IMR-90 (cell line): ENCODE measurements around the gene PTCH2. TPM values are rescaled to one million over a fixed set of nuclear protein-coding genes. Genes with fewer than 3 reads are reported as not detected.

Source experiments
- ATAC-seq: fragments of 200-7000 bp; cut with Tn5 transposase; 2 replicates; pipeline ENCODE4 v1.9.1; 2020; ENCODE audit warnings: low read depth, mild to moderate bottlenecking, moderate library complexity
- BruUV-seq: library from RNA; stranded (reverse); fragments of 400-500 nt; replicated peaks from 2 replicates; lab custom pipeline; 2021; lab: Mats Ljungman, UMichigan
- CTCF ChIA-PET: fragments of 300-600 bp; formaldehyde crosslinking; extraction: SDS; loops from one replicate; lab custom pipeline; 2021; ENCODE audit warnings: antibody characterized with exemption; lab: Yijun Ruan, JAX
- POLR2A ChIA-PET: fragments of 300-600 bp; sonication (Branson Sonifier 250); formaldehyde crosslinking; loops from one replicate; lab custom pipeline; 2022; ENCODE audit warnings: antibody characterized with exemption; ENCODE audit not compliant: unreplicated experiment; lab: Charles Lee
- DNase-seq: peaks from one replicate; pipeline ENCODE4 v3.0.0; 2013
- H2AFZ ChIP-seq: replicated peaks from 2 replicates; pipeline ENCODE3; 2013; ENCODE audit warnings: low read length, mild to moderate bottlenecking; ENCODE audit not compliant: poor library complexity
- H2AK5ac ChIP-seq: 2 replicates; pipeline ENCODE4 v1.6.1; 2013; ENCODE audit warnings: low read depth, low read length, inconsistent platforms
- H2AK9ac ChIP-seq: replicated peaks from 2 replicates; pipeline ENCODE3; 2013; ENCODE audit warnings: mild to moderate bottlenecking, low read depth, low read length, moderate library complexity; ENCODE audit not compliant: poor library complexity
- H2BK120ac ChIP-seq: 2 replicates; pipeline ENCODE4 v1.6.1; 2013; ENCODE audit warnings: low read depth, low read length, inconsistent platforms
- H2BK15ac ChIP-seq: 3 replicates; pipeline ENCODE4 v1.6.1; 2013; ENCODE audit warnings: low read depth, low read length, inconsistent platforms
- H2BK20ac ChIP-seq: 2 replicates; pipeline ENCODE4 v1.6.1; 2013; ENCODE audit warnings: low read depth, mild to moderate bottlenecking, inconsistent platforms, low read length, moderate library complexity
- H2BK5ac ChIP-seq: 2 replicates; pipeline ENCODE4 v1.6.1; 2013; ENCODE audit warnings: mild to moderate bottlenecking, low read depth, low read length, inconsistent platforms; ENCODE audit not compliant: poor library complexity, severe bottlenecking
- H3K14ac ChIP-seq: replicated peaks from 2 replicates; pipeline ENCODE4 v1.6.1; 2013; ENCODE audit warnings: low read depth, low read length, inconsistent platforms
- H3K18ac ChIP-seq: 2 replicates; pipeline ENCODE4 v1.6.1; 2013; ENCODE audit warnings: low read depth, low read length, control low read depth
- H3K23ac ChIP-seq: 2 replicates; pipeline ENCODE4 v1.6.1; 2013; ENCODE audit warnings: low read depth, low read length, inconsistent platforms
- H3K27ac ChIP-seq: 2 replicates; pipeline ENCODE4 v1.5.1; 2013; ENCODE audit warnings: mild to moderate bottlenecking, control low read depth, low read length; ENCODE audit not compliant: insufficient read depth
- H3K27me3 ChIP-seq: 2 replicates; pipeline ENCODE4 v1.6.1; 2013; ENCODE audit warnings: low read length; ENCODE audit not compliant: control insufficient read depth, insufficient read depth
- H3K36me3 ChIP-seq: 2 replicates; pipeline ENCODE4 v1.6.1; 2013; ENCODE audit warnings: low read length, mixed read lengths; ENCODE audit not compliant: control insufficient read depth, insufficient read depth
- H3K4ac ChIP-seq: 2 replicates; pipeline ENCODE4 v1.6.1; 2013; ENCODE audit warnings: low read depth, low read length, inconsistent platforms
- H3K4me1 ChIP-seq: 2 replicates; pipeline ENCODE4 v1.6.1; 2013; ENCODE audit warnings: low read length, mixed read lengths; ENCODE audit not compliant: control insufficient read depth, insufficient read depth
- H3K4me2 ChIP-seq: 2 replicates; pipeline ENCODE4 v1.6.1; 2013; ENCODE audit warnings: low read depth, mild to moderate bottlenecking, control low read depth, low read length, moderate library complexity
- H3K4me3 ChIP-seq: 2 replicates; pipeline ENCODE4 v1.5.1; 2013; ENCODE audit warnings: low read depth, mild to moderate bottlenecking, control low read depth, low read length, moderate library complexity; ENCODE audit not compliant: insufficient read depth
- H3K56ac ChIP-seq: 2 replicates; pipeline ENCODE4 v1.6.1; 2013; ENCODE audit warnings: low read length, inconsistent platforms; ENCODE audit not compliant: insufficient read depth; ENCODE audit errors: extremely low read depth
- H3K79me1 ChIP-seq, 2 experiments: 2 replicates each; pipeline ENCODE4 v1.6.1; 2013; ENCODE audit warnings: low read length in 2 of 2, inconsistent platforms in 1 of 2, low read depth in 1 of 2
- H3K9ac ChIP-seq: 2 replicates; pipeline ENCODE4 v1.6.1; 2013; ENCODE audit warnings: low read depth, low read length, control low read depth
- H3K9me1 ChIP-seq: 2 replicates; pipeline ENCODE4 v1.6.1; 2013; ENCODE audit warnings: low read length, inconsistent platforms; ENCODE audit not compliant: insufficient read depth
- H3K9me3 ChIP-seq: 2 replicates; pipeline ENCODE4 v1.6.1; 2013; ENCODE audit warnings: low read length; ENCODE audit not compliant: control insufficient read depth, insufficient read depth
- H4K20me1 ChIP-seq: 2 replicates; pipeline ENCODE4 v1.6.1; 2013; ENCODE audit warnings: low read length, inconsistent platforms; ENCODE audit not compliant: insufficient read depth
- H4K5ac ChIP-seq: 2 replicates; pipeline ENCODE4 v1.6.1; 2013; ENCODE audit warnings: mild to moderate bottlenecking, low read depth, low read length, control low read depth
- H4K8ac ChIP-seq, 2 experiments: 2 replicates each; pipeline ENCODE4 v1.6.1; 2013; ENCODE audit warnings: low read depth in 2 of 2, low read length in 2 of 2, control low read depth in 1 of 2, inconsistent platforms in 1 of 2
- H4K91ac ChIP-seq: 2 replicates; pipeline ENCODE4 v1.6.1; 2013; ENCODE audit warnings: low read depth, low read length, inconsistent platforms; ENCODE audit not compliant: insufficient read depth
- BHLHE40 ChIP-seq: fragments of 150-350 bp; IDR thresholded peaks from 2 replicates; pipeline ENCODE4 v1.6.1; 2016; ENCODE audit warnings: mild to moderate bottlenecking, low read depth, low read length
- CEBPB ChIP-seq: IDR thresholded peaks from 2 replicates; pipeline ENCODE4 v1.6.1; 2012; ENCODE audit warnings: low read depth, low read length, improper control_type of control experiment
- CHD1 ChIP-seq: IDR thresholded peaks from 2 replicates; pipeline ENCODE4 v1.6.1; 2012; ENCODE audit warnings: low read depth, low read length, improper control_type of control experiment
- ELK1 ChIP-seq: fragments of 150-350 bp; IDR thresholded peaks from 2 replicates; pipeline ENCODE4 v1.6.1; 2016; ENCODE audit warnings: low read depth, mild to moderate bottlenecking, low read length, moderate library complexity, borderline replicate concordance
- FOS ChIP-seq: fragments of 150-350 bp; IDR thresholded peaks from 2 replicates; pipeline ENCODE4 v1.6.1; 2016; ENCODE audit warnings: low read depth, low read length
- MAFK ChIP-seq: IDR thresholded peaks from 2 replicates; pipeline ENCODE4 v1.6.1; 2012; ENCODE audit warnings: low read depth, low read length, improper control_type of control experiment
- MAZ ChIP-seq: IDR thresholded peaks from 2 replicates; pipeline ENCODE4 v1.6.1; 2012; ENCODE audit warnings: low read depth, mild to moderate bottlenecking, low read length, improper control_type of control experiment, moderate library complexity, borderline replicate concordance
- MXI1 ChIP-seq: IDR thresholded peaks from 2 replicates; pipeline ENCODE4 v1.6.1; 2012; ENCODE audit warnings: low read depth, mild to moderate bottlenecking, low read length, moderate library complexity, borderline replicate concordance
- NFE2L2 ChIP-seq: fragments of 150-350 bp; IDR thresholded peaks from 2 replicates; pipeline ENCODE4 v1.6.1; 2016; ENCODE audit warnings: low read depth, mild to moderate bottlenecking, low read length
- POLR2A ChIP-seq: IDR thresholded peaks from 2 replicates; pipeline ENCODE4 v1.6.1; 2012; ENCODE audit warnings: mild to moderate bottlenecking, low read depth, low read length
- RAD21 ChIP-seq: IDR thresholded peaks from 2 replicates; pipeline ENCODE4 v1.6.1; 2012; ENCODE audit warnings: low read length, improper control_type of control experiment
- RCOR1 ChIP-seq: IDR thresholded peaks from 2 replicates; pipeline ENCODE4 v1.6.1; 2012; ENCODE audit warnings: mild to moderate bottlenecking, low read length, improper control_type of control experiment; ENCODE audit not compliant: insufficient replicate concordance
- RFX5 ChIP-seq: IDR thresholded peaks from 2 replicates; pipeline ENCODE4 v1.8.0; 2012; ENCODE audit warnings: low read depth, mild to moderate bottlenecking, low read length, moderate library complexity
- SMC3 ChIP-seq: fragments of 150-350 bp; IDR thresholded peaks from 2 replicates; pipeline ENCODE4 v1.6.1; 2016; ENCODE audit warnings: low read depth, mild to moderate bottlenecking, antibody characterized with exemption, low read length, moderate library complexity
- USF2 ChIP-seq: fragments of 150-350 bp; IDR thresholded peaks from 2 replicates; pipeline ENCODE4 v1.6.1; 2017; ENCODE audit warnings: mild to moderate bottlenecking, antibody characterized with exemption, low read length, low read depth
- WGBS, 2 experiments: methylation state at CpG; one replicate each; pipeline versions ENCODE4 v1.1.5 to v1.1.7; 2013; ENCODE audit warnings: missing lambda C conversion rate in 2 of 2; ENCODE audit not compliant: insufficient read length in 1 of 2; ENCODE audit errors: extremely low coverage in 2 of 2; 5-methylcytosine and 5-hydroxymethylcytosine counted together
- dilution Hi-C: fragments of 300-500 bp; cut with HindIII; formaldehyde crosslinking; loops from one replicate; pipeline ENCODE4 v1.14.3; 2018; ENCODE audit warnings: low sequenced_read_pairs; ENCODE audit not compliant: unreplicated experiment
- in situ Hi-C: fragments of 300-500 bp; cut with MboI; formaldehyde crosslinking; loops from 3 replicates; pipeline ENCODE4 v1.14.3; 2019; ENCODE audit warnings: low sequenced_read_pairs, inconsistent platforms, mixed read lengths
- intact Hi-C: fragments of 100-400 bp; cut with micrococcal nuclease; formaldehyde crosslinking; loops from 2 replicates; pipeline ENCODE4 v1.10.0; 2022
- polyA plus RNA-seq, 3 experiments: library from polyadenylated mRNA; depleted of rRNA; stranded (reverse); fragments of >200 nt; gene quantifications; 2 replicates each; pipeline ENCODE4 v1.2.3, GENCODE V29; 2012; ENCODE audit warnings: low replicate concordance in 1 of 3
- total RNA-seq: library from RNA; depleted of rRNA; stranded (reverse); fragments of >200 nt; gene quantifications from 2 replicates; pipeline ENCODE4 v1.2.3, GENCODE V29; 2012

Gene PTCH2
- total and polyA plus RNA-seq, 2 of the 4 experiments (the other 2 are of a cell fraction) = under 0.01 to 0.56 TPM

GRCh38 chr1:44799770-44800584, 43.1 kb downstream of the PTCH2 start, which contains the start of gene PLK3:
Gene PLK3 (plus strand): TSS chr1:44800377. CDS start chr1:44800464, 87 bp downstream.
- peak within 1 kb of the TSS; percentile 93 for H3K9ac ChIP-seq
- BruUV-seq = no TSS peak
- TF ChIP-seq POLR2A = peak; percentile 99
- TF ChIP-seq MXI1 = peak; percentile 97
- TF ChIP-seq CHD1 = no peak
- TF ChIP-seq USF2 = no peak
- 0 out of 2 replicates have a peak, but pooled peaks have one; percentile 33 for TF ChIP-seq FOS
- TF ChIP-seq SMC3 = peak; percentile 66
- TF ChIP-seq RFX5 = no peak
- no peak for TF ChIP-seq NFE2L2
- peak; percentile 68 for TF ChIP-seq CEBPB
- TF ChIP-seq BHLHE40 = no peak; the same call in 1 of the 2 replicates
- peak; percentile 79; the same call in 1 of the 2 replicates for TF ChIP-seq MAZ
- no peak for TF ChIP-seq MAFK
- no peak for TF ChIP-seq ELK1
- no peak for TF ChIP-seq RCOR1
- TF ChIP-seq RAD21 = peak; percentile 84

More at GRCh38 chr1:44799770-44800584, 43.1 kb downstream of the PTCH2 start, which contains the start of gene PLK3:
- H3K79me1 ChIP-seq = peaks cover 14 to 32% of the 10 kb centered on the region in 2 experiments; a peak in 3 of 4 replicates
- H2BK15ac ChIP-seq = peak within 1 kb of the TSS; percentile 35; the same call in 1 of the 3 replicates
- intact Hi-C loops = loop anchor here (2.0 to 10.0 kb wide), 2 partner anchors 19 to 505 kb away; no protein-coding TSS in a partner anchor
- in situ Hi-C loops = no loop called here
- dilution Hi-C loops = no loop called here
- peak within 1 kb of the TSS; percentile 86 for H2BK5ac ChIP-seq
- H3K14ac ChIP-seq = peak within 1 kb of the TSS; percentile 82
- H4K91ac ChIP-seq = peak within 1 kb of the TSS; percentile 91
- ChIA-PET CTCF (interaction anchor here (0.7 to 2.2 kb wide), 8 partner anchors 9 to 211 kb away, joined by 3 to 9 read pairs (median 4); partner anchors contain the start of genes BTBD19 and HECTD3), POLR2A (interaction anchor here (0.5 to 1.3 kb wide), 7 partner anchors 9 to 503 kb away, joined by 3 to 17 read pairs (median 5); partner anchors contain the start of genes BTBD19 and RPS8)
- H4K5ac ChIP-seq = peak within 1 kb of the TSS; percentile 40; the same call in 1 of the 2 replicates
- peaks cover 20% of the 10 kb centered on the region for H4K20me1 ChIP-seq
- H2AK9ac ChIP-seq = peak within 1 kb of the TSS; percentile 99
- H2BK20ac ChIP-seq = peak within 1 kb of the TSS; percentile 53
- ATAC-seq (peak; percentile 92), DNase-seq (peak; percentile 98)
- H3K4me2 ChIP-seq = peak within 1 kb of the TSS; percentile 97
- peak within 1 kb of the TSS; percentile 77 for H3K56ac ChIP-seq
- WGBS, 2 experiments = 0% methylated on average over 44 of the region's 79 CpGs; no CpG with 5 or more reads in 1 of the 2 experiments
- H3K9me1 ChIP-seq = peaks cover 6% of the 10 kb centered on the region
- peaks cover 11% of the 10 kb centered on the region for H3K4me1 ChIP-seq
- H3K27me3 ChIP-seq = no peaks in the 10 kb centered on the region
- peak within 1 kb of the TSS; percentile 50 for H3K18ac ChIP-seq
- peak within 1 kb of the TSS; percentile 83 for H3K27ac ChIP-seq
- H3K4me3 ChIP-seq = peak within 1 kb of the TSS; percentile 74
- peak within 1 kb of the TSS; percentile 91 for H2BK120ac ChIP-seq
- peaks cover 23% of the 10 kb centered on the region for H3K36me3 ChIP-seq
- H2AK5ac ChIP-seq = peak within 1 kb of the TSS; percentile 38
- peak within 1 kb of the TSS; percentile 88 for H3K4ac ChIP-seq
- peak within 1 kb of the TSS; percentile 98 for H3K23ac ChIP-seq
- H2AFZ ChIP-seq = peak within 1 kb of the TSS; percentile 96
- peak within 1 kb of the TSS; percentile 67 to 91; a peak in 3 of 4 replicates for H4K8ac ChIP-seq
- H3K9me3 ChIP-seq = no peaks in the 10 kb centered on the region
